PC-9 (cell line): ENCODE results near the gene LMX1A. TPM values are rescaled to one million over a fixed set of nuclear protein-coding genes. Genes with fewer than 3 reads are reported as not detected.

Source experiments
- BruUV-seq: library from RNA; stranded (reverse); fragments of 400-500 nt; replicated peaks from 2 replicates; lab custom pipeline; 2021; lab: Mats Ljungman, UMichigan
- CTCF ChIA-PET: fragments of 300-600 bp; sonication (Branson Sonifier 250); formaldehyde crosslinking; loops from one replicate; lab custom pipeline; 2022; ENCODE audit warnings: antibody characterized with exemption; lab: Charles Lee
- POLR2A ChIA-PET: fragments of 300-600 bp; sonication (Branson Sonifier 250); formaldehyde crosslinking; loops from one replicate; lab custom pipeline; 2022; ENCODE audit warnings: antibody characterized with exemption; ENCODE audit not compliant: unreplicated experiment; lab: Charles Lee
- DNase-seq, 2 experiments: peaks; one replicate each; pipeline versions ENCODE4 v3.0.0 to v3.0.0-alpha.2; 2015 to 2022; ENCODE audit warnings: mixed read lengths in 1 of 2
- H2AFZ ChIP-seq: fragments of 200-600 bp; sonication (generic); 2 replicates; pipeline ENCODE4 v1.8.1; 2017; ENCODE audit warnings: antibody characterized with exemption
- H3F3A ChIP-seq: fragments of 200-600 bp; sonication (generic); 2 replicates; pipeline ENCODE4 v1.8.1; 2017; ENCODE audit warnings: antibody characterized with exemption, mild to moderate bottlenecking, low read depth; ENCODE audit not compliant: insufficient read depth
- H3K27ac ChIP-seq: fragments of 200-600 bp; sonication (generic); 2 replicates; pipeline ENCODE4 v1.6.1; 2016; ENCODE audit warnings: mixed run types
- H3K27me3 ChIP-seq: fragments of 200-600 bp; sonication (generic); 2 replicates; pipeline ENCODE4 v1.6.1; 2016; ENCODE audit warnings: low read depth, mixed run types; ENCODE audit not compliant: insufficient read depth
- H3K36me3 ChIP-seq: fragments of 200-600 bp; sonication (generic); 2 replicates; pipeline ENCODE4 v1.6.1; 2016; ENCODE audit warnings: low read depth, mixed run types
- H3K4me1 ChIP-seq: fragments of 200-600 bp; sonication (generic); replicated peaks from 2 replicates; pipeline ENCODE4 v1.6.1; 2016; ENCODE audit warnings: mixed run types; ENCODE audit not compliant: insufficient read depth
- H3K4me2 ChIP-seq: fragments of 200-600 bp; sonication (generic); 2 replicates; pipeline ENCODE4 v1.6.1; 2017; ENCODE audit warnings: mixed run types
- H3K4me3 ChIP-seq: fragments of 200-600 bp; sonication (generic); 2 replicates; pipeline ENCODE4 v1.6.1; 2016; ENCODE audit warnings: mixed run types
- H3K79me2 ChIP-seq: fragments of 200-600 bp; sonication (generic); 2 replicates; pipeline ENCODE4 v1.6.1; 2017; ENCODE audit warnings: low read depth, mixed run types
- H3K9me2 ChIP-seq: fragments of 200-600 bp; sonication (generic); 2 replicates; pipeline ENCODE4 v1.8.1; 2017; ENCODE audit warnings: mild to moderate bottlenecking; ENCODE audit not compliant: insufficient read depth
- H3K9me3 ChIP-seq: fragments of 200-600 bp; sonication (generic); 2 replicates; pipeline ENCODE4 v1.8.1; 2016; ENCODE audit warnings: low read depth; ENCODE audit not compliant: insufficient read depth
- H4K20me1 ChIP-seq: fragments of 200-600 bp; sonication (generic); 2 replicates; pipeline ENCODE4 v1.8.1; 2017; ENCODE audit not compliant: insufficient read depth
- CTCF ChIP-seq: fragments of 200-600 bp; sonication (generic); conservative IDR thresholded peaks from 2 replicates; pipeline ENCODE4 v1.6.1; 2017; ENCODE audit warnings: mixed run types, antibody characterized with exemption, mild to moderate bottlenecking, moderate library complexity
- EZH2 ChIP-seq: fragments of 200-600 bp; sonication (generic); IDR thresholded peaks from 2 replicates; pipeline ENCODE4 v1.8.0; 2017; ENCODE audit warnings: antibody characterized with exemption, low read depth
- intact Hi-C: fragments of 100-400 bp; cut with micrococcal nuclease; formaldehyde crosslinking; loops from one replicate; pipeline ENCODE4 v1.10.0; 2022; ENCODE audit not compliant: unreplicated experiment
- total RNA-seq: library from RNA; stranded (reverse); gene quantifications from 2 replicates; pipeline ENCODE4 v1.2.3, GENCODE V29; 2021

LMX1A gene
- total RNA-seq, 1 experiment from 2014 or later = not detected

GRCh38 chr1:165296205-165296604 lies 60.3 kb downstream of the LMX1A start:
- intact Hi-C loops = no loop called here
- H3K9me3 ChIP-seq = peaks cover under 1% of the 10 kb centered on the region; the same call in 1 of the 2 replicates
- H3K36me3 ChIP-seq = no peaks in the 10 kb centered on the region
- no peak for TF ChIP-seq CTCF
- H3K4me3 ChIP-seq = no peak overlapping the region
- no peaks in the 10 kb centered on the region for H4K20me1 ChIP-seq
- POLR2A ChIA-PET = no interaction called here
- H3K27ac ChIP-seq = no peak overlapping the region
- H3K27me3 ChIP-seq = no peaks in the 10 kb centered on the region
- H3F3A ChIP-seq = no peaks in the 10 kb centered on the region
- DNase-seq = no peak
- H3K9me2 ChIP-seq = no peaks in the 10 kb centered on the region
- no peak overlapping the region for H3K4me2 ChIP-seq
- no peaks in the 10 kb centered on the region for H3K4me1 ChIP-seq
- CTCF ChIA-PET = no interaction called here
- no TSS peak for BruUV-seq
- no peak overlapping the region for H2AFZ ChIP-seq
- no peaks in the 10 kb centered on the region for H3K79me2 ChIP-seq

GRCh38 chr1:165290148-165290547 lies 66.4 kb downstream of the LMX1A start:
- no peaks in the 10 kb centered on the region for H3K27me3 ChIP-seq
- H2AFZ ChIP-seq = no peak overlapping the region
- no peak overlapping the region for H3K27ac ChIP-seq
- ChIA-PET CTCF (no interaction called here), POLR2A (no interaction called here)
- H3K36me3 ChIP-seq = no peaks in the 10 kb centered on the region
- intact Hi-C loops = no loop called here
- H3K79me2 ChIP-seq = no peaks in the 10 kb centered on the region
- no peak for TF ChIP-seq EZH2
- TF ChIP-seq CTCF = peak; percentile 33; the same call in 1 of the 2 replicates
- no peak overlapping the region for H3K4me2 ChIP-seq
- DNase-seq = no peak
- H3F3A ChIP-seq = no peaks in the 10 kb centered on the region
- no TSS peak for BruUV-seq
- H3K9me3 ChIP-seq = peaks cover 5% of the 10 kb centered on the region
- H3K9me2 ChIP-seq = no peaks in the 10 kb centered on the region
- H4K20me1 ChIP-seq = no peaks in the 10 kb centered on the region
- H3K4me1 ChIP-seq = no peaks in the 10 kb centered on the region
- H3K4me3 ChIP-seq = no peak overlapping the region

GRCh38 chr1:165289556-165289955 lies 67.0 kb downstream of the LMX1A start:
- no peaks in the 10 kb centered on the region for H3K4me1 ChIP-seq
- H3K36me3 ChIP-seq = no peaks in the 10 kb centered on the region
- intact Hi-C loops = loop anchor here (10.0 kb wide), 1 partner anchor 145 kb away; no protein-coding TSS in a partner anchor
- H3K4me2 ChIP-seq = no peak overlapping the region
- ChIA-PET POLR2A (no interaction called here), CTCF (no interaction called here)
- no peaks in the 10 kb centered on the region for H3K27me3 ChIP-seq
- H4K20me1 ChIP-seq = no peaks in the 10 kb centered on the region
- no peak overlapping the region for H3K27ac ChIP-seq
- no peaks in the 10 kb centered on the region for H3K79me2 ChIP-seq
- no TSS peak for BruUV-seq
- no peaks in the 10 kb centered on the region for H3F3A ChIP-seq
- H3K4me3 ChIP-seq = no peak overlapping the region
- TF ChIP-seq EZH2 (no peak), CTCF (no peak)
- DNase-seq = no peak
- no peaks in the 10 kb centered on the region for H3K9me2 ChIP-seq
- peaks cover 5% of the 10 kb centered on the region for H3K9me3 ChIP-seq
- no peak overlapping the region for H2AFZ ChIP-seq
